IPS-11a (cell line): ENCODE measurements around the gene NANOS3.

ENCODE experiments used
- H3K4me3 ChIP-seq: one replicate; pipeline ENCODE4 v1.5.1; 2013; ENCODE audit warnings: low read depth, low read length, control low read depth

The NANOS3 gene

GRCh38 chr19:13876834-13877233 lies at the start of gene NANOS3:
TSS of gene NANOS3 (plus strand) at chr19:13877134. CDS start at chr19:13877249, 115 bp downstream.
- H3K4me3 ChIP-seq, result no peak within 1 kb of the TSS

DNA sequence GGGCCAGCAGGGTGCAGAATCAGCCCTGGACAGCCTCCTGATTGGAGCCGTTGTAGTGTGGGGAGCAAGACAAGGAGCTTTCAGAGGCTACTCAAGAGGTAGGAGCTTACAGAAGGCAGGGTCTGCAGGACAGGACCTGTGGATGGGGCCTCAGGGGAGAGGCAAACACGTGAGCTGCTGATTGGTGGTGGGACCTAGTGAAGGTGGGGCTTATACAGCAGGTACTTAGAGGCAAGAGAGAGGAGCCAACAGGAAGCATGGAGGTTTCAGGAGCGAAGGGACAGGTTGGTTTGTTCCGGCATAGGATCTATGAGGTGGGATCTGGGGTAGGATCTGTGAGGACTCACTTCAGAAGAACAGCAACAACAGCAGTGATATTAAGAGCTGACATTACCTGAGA lies 49.3 kb upstream of the NANOS3 start:
- no peak overlapping the region for H3K4me3 ChIP-seq

- H3K4me3 ChIP-seq, result no peak overlapping the region
These were observed 46.7 kb upstream of the NANOS3 start for GRCh38 chr19:13830114-13830740.

- H3K4me3 ChIP-seq, result no peak overlapping the region
These were observed 46.0 kb upstream of the NANOS3 start for GRCh38 chr19:13830741-13831536.

DNA sequence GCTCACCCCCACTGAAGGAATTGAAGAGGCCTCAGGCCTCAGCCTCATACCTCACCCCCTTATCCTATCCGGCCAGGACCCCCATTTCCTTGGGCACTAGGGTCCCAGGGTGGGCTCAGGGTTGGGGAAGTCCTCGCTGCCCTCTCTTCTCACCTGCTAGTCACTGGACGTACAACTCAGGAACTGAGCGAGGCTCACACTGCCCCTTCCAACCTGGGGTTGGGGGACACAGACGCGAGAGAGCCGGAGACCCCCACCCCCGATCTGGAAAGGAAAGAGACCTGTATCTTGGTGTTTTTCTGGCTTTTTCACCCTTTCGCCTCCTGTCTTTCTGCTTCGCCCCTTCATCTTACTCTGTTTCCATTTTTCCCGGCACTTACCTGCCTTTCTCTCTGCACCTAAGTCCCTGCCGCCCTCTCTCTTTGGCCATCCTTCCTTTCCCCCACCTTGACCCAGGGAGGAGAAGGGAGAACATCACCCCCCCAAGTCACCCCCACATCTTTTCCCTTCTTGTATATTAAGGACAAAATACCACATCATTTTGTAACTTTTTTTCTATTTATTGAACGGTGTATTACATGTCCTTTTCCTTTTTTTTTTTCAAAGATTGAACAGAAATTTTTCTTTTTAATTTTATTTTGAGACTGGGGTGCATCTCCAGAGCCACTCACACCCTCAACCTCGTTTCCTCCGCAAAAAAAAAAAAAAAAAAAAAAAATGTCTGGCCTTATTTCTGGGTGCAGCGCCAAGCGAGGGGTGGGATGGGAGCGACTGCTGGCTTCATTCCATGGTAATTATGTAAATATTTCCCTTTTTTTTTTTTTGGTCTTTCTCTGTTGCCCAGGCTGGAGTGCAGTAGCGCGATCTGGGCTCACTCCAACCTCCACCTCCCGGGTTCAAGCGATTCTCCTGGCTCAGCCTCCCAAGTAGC lies 45.1 kb upstream of the NANOS3 start:
- H3K4me3 ChIP-seq, result no peak overlapping the region

GRCh38 chr19:13833330-13834243 lies 43.3 kb upstream of the NANOS3 start:
- peak overlapping the region; percentile 14 for H3K4me3 ChIP-seq

- no peak overlapping the region for H3K4me3 ChIP-seq
These were observed 42.5 kb upstream of the NANOS3 start for GRCh38 chr19:13834244-13835069.

- no peak overlapping the region for H3K4me3 ChIP-seq
These were observed 40.9 kb upstream of the NANOS3 start for GRCh38 chr19:13835791-13836723.

DNA sequence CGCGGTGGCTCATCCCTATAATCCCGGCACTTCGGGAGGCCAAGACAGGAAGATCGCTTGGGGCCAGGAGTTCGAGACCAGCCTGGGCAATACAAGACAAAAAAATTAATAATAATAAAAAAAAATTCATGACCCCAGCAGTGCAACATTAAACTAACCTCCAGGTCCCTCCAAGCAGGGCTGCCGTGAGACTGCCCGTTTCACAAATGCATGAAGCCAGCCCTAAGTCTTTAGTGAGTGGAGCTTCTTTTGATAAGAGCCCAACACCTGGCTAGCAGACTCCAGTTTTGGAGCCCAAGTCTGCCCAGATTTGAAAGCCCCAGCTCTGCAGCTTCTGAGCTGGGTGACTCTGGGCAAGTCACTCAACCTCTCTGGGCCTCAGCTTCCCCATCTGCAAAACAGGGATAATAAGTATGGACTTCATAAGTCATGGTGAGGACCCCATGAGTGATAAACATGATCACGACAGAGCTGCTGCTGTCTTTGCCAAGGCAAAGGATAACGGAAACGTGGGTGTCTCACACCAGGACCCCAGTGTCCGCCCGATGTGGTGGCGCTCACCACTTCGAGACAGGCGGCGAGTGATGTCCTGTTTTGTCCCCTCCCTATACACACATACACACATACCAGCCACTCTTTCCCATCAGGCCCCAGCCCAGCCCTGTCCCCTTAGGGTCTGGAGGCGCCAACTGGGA lies 38.4 kb upstream of the NANOS3 start:
- H3K4me3 ChIP-seq, result no peak overlapping the region

DNA sequence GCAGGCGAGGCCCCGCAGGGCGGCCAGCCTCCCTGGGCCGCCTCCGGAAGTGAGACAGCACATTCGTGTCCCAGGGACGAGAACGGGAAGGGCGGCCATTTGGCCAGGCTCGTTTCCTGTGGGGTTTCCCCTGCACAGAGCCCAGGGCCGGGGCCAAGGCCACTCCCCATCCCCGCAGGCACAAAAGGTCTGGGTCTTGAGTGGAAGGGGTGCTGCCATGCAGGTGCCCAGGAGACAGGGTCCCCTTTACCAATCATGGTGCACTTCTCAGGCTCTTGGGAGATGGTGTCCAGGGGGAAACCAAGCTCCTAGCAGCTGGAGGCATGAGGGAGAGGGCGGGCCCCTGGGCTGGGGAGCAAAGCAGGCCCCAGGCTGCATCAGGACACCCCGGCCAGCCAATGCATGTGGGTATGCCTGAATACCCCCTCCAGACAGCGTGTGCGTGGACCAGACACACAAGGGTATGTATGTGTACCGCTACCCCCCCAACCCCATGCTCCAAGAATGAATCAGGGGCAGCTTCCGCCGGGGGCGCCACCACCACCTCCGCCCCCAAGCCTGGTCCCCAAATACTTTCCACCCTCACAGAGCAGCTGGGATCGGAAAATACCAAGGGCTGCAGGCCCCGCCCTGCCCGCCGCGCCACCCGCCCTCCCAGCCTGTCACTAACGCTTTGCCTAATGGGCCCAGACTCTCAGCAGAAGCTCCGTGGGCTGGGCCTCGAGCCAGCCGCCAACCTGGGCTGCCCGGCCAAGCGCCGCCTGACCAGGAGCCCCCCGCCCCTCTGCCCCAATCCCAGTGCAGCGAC lies 37.6 kb upstream of the NANOS3 start:
- no peak overlapping the region for H3K4me3 ChIP-seq

- no peak overlapping the region for H3K4me3 ChIP-seq
These were observed 37.0 kb upstream of the NANOS3 start for GRCh38 chr19:13839938-13840304.

DNA sequence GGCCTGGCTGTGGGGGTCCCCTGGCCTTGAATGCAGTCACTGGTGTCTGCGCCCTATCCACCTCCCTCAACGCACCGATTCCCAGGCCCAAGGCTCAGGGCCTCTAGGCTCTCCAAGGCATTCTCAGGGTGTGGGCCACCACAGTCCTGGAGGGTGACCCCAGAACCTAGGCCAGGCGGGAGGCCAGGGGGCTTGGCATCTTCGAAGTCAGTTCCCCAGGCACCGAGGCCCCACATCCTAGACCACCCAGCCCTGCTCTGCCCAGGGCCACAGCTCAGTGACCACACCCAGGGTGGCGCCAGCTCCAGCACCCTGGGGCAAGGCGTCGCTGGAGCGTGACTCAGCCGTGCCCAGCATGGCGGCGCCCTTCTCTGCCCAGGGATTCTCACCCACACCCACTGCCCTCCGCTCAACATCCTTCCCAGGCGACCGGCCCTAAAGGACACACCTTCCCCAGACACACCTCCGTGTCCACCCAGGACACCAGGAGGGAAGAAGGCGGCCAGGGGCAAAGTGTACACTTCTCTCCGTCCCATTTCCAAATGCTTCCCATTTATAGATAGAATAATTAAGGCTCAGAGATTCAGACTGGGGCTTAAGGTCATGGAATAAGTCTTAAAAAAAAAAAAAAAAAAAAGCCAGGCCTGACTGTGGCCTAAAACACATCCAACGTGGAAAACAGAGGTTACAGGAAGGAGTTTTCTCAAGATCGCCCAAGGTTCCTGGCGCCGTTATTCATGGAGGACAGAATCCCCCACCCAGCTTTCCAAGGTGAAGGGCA lies 36.4 kb upstream of the NANOS3 start:
- no peak overlapping the region for H3K4me3 ChIP-seq

GRCh38 chr19:13841086-13841961 lies 35.6 kb upstream of the NANOS3 start:
- peak overlapping the region; percentile 63 for H3K4me3 ChIP-seq

DNA sequence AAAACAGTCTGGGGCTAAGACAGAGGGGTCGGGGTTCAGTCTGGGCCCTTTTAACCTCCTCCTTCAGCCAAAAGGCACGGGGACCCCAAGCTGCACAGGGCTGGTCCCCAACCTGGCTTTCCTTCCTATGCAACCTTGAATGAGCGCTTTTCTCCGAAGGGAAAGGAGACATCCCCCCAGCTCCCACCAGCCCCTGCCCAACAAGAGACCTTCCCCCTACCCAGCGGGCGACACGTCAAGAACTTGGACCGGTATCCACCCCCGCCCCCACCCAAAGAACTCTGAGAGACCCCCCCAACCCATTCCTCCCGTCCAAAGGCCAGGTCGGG lies 35.0 kb upstream of the NANOS3 start:
- H3K4me3 ChIP-seq, result peak overlapping the region; percentile 63

DNA sequence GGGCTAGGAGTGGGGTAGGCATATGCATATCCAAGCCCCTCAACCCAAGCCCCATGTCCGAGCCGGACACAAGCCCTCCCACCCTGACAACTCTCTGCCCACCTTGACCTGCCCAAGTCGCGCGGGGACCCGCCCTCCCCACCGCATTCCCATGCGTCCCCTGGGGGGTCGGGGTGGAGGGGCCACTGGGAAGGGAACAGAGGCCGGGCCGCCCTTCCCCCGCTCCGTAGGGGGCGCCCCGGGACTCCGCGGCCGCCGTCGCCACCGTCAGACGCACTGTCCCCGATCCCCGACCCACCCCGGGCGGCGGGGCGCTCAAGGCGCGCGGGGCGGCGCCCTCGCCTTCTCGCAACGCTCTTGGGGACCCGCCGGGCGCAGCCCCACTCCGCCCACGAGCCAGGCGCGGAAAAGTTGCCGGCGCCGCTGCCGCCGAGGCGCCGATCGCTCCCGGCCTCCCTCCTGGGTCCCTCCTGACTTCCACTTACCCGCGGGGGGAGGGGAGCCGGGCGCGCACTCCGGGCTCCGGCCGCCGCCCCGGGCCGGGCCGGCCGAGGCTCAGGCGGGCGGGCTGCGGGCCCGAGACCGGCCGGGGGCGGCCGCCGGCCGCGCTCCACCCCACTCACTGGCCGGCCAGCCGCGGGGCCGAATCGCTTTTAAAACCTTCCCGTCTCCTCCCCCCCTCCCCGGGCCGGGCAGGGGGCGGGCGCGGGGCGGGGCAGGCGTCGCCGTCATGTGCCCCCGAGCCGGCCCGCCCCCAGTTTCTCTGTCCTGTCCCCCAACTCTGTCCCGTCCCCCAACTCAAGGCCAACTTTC lies 34.4 kb upstream of the NANOS3 start:
- peak overlapping the region; percentile 63 for H3K4me3 ChIP-seq
